NCI-H526 treated with DMSO at 0.1 percent for 48 hours (cell line): ENCODE measurements around the gene BPGM.
"Not testable (repeated sequence)": the region's sequence is repeated elsewhere in the genome, so short reads cannot be mapped to it uniquely, and the experiment has no call there.

Experiments used
- DNase-seq: peaks from one replicate; lab custom pipeline; 2025; lab: John Stamatoyannopoulos, UW

BPGM gene

GRCh38 chr7:134632052-134632451, 14.6 kb upstream of the BPGM start:
- peak; percentile 96 for DNase-seq

- DNase-seq, result peak; percentile 69
These were observed 13.6 kb upstream of the BPGM start for GRCh38 chr7:134632937-134633540.

DNA sequence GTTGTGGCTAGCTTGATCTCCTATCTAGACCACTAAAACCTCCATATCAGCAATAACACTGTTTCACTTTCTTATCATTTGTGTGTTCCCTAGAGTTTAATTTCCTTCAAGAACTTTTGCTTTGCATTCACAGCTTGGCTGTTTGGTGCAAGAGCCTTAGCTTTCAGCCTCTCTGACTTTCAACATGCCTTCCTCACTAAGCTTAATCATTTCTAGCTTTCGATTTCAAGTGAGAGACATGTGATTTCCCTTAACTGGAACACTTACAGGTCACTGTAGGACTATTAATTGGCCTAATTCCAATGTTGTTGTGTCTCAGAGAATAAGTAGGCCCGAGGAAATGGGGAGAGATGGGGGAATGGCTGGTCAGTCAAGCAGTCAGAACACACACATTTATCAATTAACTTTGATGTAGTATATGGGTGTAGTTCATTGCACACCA, 10.6 kb upstream of the BPGM start:
- DNase-seq, result no peak

GRCh38 chr7:134637441-134637840, 9.2 kb upstream of the BPGM start:
- no peak for DNase-seq

GRCh38 chr7:134637934-134638719, 8.5 kb upstream of the BPGM start:
- DNase-seq, result no peak

DNA sequence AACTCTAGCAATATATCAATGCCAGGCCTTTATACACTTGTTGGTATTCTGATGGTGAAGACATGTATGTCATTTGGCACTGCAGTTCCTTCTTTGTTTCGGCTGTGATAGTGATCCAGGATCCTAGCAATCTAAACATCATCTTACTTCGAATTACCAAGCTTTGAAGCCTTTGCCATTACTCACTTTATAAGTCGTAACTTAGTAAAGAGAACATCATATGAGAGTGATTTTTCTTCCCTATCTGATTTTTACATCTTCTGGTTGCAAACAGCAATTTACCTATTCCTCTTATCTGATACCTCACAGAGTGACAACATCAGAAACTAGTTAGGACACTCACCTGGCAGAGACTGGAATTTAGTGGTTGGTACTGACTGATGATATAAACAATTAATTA, 7.6 kb upstream of the BPGM start:
- no peak for DNase-seq

DNA sequence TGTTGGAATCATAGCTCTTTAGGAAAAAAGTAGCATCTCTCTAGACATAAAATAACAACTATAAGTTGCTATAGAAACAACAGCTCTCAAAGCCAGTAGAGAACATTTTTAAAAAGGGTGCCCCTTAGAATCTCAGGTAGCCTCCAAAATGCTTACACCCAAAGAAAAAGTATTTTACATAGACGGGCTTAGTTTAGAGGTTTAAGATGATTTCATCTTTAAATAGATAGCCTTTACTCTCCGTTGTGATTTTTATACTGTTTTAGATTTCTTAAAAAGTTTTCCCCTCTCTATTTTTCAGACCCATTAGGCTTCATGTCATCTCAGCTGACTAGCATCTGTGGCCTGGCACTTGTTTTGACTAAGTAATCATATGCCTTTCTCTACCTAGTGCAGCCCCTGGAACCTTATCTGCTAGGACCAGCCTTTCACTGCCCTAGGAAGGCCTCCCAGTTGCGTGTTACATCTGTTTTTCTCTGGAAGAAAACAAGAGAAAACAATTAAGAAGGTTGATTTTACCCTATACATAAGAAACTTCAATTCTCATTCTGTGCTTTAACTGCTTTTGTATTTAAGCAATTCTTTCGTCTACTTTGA, 6.9 kb upstream of the BPGM start:
- peak; percentile 72 for DNase-seq

GRCh38 chr7:134640842-134641715, 5.6 kb upstream of the BPGM start:
- no peak for DNase-seq

DNA sequence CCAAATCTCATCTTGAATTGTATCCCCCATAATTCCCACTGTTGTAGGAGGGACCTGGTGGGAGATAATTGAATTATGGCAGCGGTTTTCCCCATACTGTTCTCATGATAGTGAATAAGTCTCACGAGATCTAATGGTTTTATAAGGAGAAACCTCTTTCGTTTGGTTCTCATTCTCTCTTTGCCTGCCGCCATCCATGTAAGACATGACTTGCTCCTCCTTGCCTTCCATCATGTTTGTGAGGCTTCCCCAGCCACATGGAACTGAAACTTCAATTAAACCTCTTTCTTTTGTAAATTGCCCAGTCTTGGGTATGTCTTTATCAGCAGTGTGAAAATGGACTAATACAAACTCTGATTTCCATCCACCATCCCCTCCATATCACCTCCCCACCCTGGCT, 4.7 kb upstream of the BPGM start:
- not testable (repeated sequence) for DNase-seq

- no peak for DNase-seq
These were observed 3.5 kb upstream of the BPGM start for GRCh38 chr7:134643131-134643530.

GRCh38 chr7:134645478-134645877, 1.2 kb upstream of the BPGM start:
- no peak for DNase-seq

GRCh38 chr7:134645935-134646334, 718 bp upstream of the BPGM start:
- DNase-seq, result no peak

GRCh38 chr7:134648456-134648855, 1.8 kb downstream of the BPGM start:
- no peak for DNase-seq

- no peak for DNase-seq
These were observed 2.6 kb downstream of the BPGM start for GRCh38 chr7:134649226-134649775.

DNA sequence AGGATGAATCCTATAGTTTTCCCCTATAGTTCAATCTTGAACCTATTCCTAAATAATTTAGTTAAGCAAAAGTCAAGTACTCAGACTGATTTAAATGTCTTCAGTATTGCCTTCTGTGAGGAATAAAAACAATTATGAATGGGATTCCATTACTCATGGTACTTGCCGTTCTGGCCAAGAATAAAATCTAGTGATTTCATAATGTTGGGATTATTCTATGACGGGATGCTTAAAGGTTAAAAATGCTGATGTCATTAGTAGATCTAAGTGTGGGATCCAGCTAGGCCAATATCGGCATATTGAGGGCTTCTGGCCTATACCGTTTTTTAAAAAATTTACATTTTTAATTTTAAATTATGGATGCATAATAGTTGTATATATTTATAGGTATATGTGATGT, 5.3 kb downstream of the BPGM start:
- no peak for DNase-seq

- no peak for DNase-seq
These were observed 7.6 kb downstream of the BPGM start for GRCh38 chr7:134654104-134654775.

DNA sequence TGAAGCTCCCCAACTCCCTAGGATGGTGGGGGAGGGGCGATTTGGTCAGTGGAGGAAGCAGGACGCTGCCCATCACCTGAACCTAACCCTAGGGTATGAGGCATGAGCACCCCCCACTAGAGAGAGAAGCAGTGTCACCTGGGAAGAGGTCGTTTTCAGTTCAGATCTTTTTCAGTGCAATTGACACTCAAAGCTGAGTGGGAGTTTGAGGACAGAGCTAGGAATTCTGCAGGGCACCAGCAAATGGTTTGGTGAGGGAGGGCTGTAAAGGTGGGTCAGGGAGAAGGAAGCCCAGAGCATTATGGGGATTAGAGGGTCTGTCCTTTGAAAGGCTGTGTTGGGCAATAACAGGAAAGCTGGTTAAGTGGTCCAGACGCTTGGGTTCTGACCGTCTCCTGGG, 10.9 kb downstream of the BPGM start:
- no peak for DNase-seq

- DNase-seq, result no peak
These were observed 13.7 kb downstream of the BPGM start for GRCh38 chr7:134660242-134660785.

- DNase-seq, result no peak
These were observed 14.3 kb downstream of the BPGM start for GRCh38 chr7:134660961-134661376.

DNA sequence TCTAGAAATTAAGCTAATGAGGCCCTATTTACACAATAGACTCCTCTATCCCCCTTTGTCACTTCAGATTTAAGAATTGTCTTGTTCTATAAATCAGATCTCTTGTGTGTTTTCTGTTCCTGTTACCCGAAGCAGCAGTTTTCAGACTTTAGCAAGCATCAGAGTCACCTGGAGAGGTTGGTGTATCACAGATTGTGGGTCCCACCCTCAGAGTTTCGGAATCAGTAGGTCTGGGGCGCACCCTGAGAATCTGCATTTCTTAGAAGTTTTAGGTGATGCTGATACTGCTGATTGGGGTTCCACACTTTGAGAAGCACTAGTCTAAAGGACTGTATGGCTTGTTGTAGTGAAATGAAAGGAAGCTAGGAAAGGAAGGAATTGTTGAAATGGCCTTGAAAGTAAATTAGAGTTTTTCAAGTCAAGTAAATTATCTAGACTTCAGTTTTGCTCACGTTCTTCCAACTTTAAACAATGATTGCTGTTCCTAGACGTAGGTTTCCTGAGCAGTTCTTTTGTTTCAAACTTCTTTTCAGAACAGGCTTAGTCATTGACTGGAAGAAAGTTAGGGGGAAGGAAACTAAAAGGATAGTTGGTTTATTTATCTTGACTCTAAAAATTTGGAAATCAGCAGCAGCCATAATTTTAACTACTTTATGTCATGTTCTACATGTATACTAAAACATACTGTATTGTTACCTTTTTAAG, 15.7 kb downstream of the BPGM start:
- DNase-seq, result no peak

GRCh38 chr7:134662871-134663205, 16.2 kb downstream of the BPGM start:
- DNase-seq, result no peak
